ENCODE results near the gene SLC27A2. TPM values are rescaled to one million over a fixed set of nuclear protein-coding genes. Genes with fewer than 3 reads are reported as not detected.
"Not testable (repeated sequence)": the region's sequence is repeated elsewhere in the genome, so short reads cannot be mapped to it uniquely, and the experiment has no call there.

Gene SLC27A2
- not detected in 2 replicates for total RNA-seq (2014; rRNA removed; shearing (Covaris generic))

DNA sequence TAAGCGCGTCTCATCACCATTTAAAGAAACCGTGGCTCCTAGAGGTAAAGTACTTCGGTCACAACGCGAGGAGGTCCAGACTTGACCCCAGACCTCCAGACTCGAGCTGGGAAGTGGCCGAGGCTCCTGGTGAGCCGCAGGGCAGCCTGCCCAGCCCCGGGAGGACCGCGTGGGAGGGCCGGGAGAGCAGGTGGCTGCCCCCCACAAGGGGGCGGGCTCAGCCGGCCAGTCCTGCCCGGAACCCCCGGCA lies at the start of gene SLC27A2:
SLC27A2 (plus strand) TSS at position 228 of the 250 bp plus-strand sequence. CDS start 232 bp downstream, outside the sequence.
- DNase-seq (ENCODE audit: low spot score): no peak

DNA sequence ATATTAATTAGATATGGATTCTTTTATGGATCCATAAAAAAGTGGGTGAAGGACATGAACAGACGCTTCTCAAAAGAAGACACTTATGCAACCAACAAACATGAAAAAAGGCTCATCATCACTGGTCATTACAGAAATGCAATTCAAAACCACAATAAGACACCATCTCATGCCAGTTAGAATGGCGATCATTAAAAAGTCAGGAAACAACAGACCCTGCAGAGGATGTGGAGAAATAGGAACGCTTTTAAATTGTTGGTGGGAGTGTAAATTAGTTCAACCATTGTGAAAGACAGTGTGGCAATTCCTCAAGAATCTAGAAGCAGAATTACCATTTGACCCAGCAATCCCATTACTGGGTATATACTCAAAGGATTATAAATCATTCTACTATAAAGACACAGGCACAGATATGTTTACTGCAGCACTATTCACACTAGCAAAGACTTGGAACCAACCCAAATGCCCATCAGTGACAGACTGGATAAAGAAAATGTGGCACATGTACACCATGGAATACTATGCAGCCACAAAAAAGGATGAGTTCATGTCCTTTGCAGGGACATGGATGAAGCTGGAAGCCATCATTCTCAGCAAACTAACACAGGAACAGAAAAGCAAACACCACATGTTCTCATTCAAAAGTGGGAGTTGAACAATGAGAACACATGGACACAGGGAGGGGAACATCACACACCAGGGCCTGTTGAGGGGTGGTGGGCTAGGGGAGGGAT lies 49.6 kb upstream of the SLC27A2 start:
- DNase-seq (ENCODE audit: low spot score): not testable (repeated sequence)

DNA sequence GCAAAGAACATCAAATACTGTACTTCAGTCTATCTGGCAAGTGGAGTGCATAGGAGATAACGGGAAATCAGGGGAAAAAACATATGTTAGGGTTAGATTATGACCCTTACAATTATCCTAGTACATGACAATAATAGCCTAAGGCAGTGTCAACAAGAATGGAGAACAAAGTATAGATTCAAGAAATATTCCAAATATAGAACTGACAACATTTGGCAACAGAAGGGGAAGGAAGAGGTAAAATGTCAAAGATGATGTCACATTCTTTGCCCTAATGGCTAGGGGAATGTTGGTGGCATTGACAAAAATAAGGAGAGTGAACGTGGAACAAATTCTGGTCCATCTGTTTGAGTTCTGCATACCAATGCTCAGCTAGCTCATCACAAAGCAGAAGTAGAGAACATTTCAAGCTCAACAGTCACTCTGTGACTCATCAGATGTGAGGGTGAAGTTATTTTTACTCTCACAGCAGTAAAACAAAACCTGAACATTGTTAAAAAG lies 47.4 kb upstream of the SLC27A2 start:
- DNase-seq (ENCODE audit: low spot score): peak; percentile 71

DNA sequence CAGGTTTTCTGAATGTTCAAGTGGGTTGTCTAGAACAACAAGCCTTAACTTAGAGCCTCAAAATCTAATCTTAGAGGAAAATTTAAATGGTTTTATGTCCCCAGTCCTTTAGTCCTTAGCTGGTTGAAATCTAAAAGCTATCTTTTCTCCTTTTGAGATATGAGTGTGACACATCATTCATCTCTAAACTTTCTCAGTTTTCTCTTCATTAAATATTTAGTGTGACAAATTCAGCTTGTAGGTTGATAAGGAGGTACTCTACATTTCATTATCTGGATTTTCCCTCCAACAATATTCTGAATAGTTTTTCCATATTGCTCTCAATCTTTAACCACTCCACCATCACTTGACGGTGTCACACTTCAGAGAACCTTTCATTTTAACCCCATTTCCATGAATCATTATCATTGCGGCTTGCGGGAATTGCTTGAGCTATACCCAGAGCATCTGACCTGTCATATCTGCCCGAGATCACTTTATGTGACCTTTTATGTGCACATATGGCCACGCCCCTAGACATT lies 46.9 kb upstream of the SLC27A2 start:
- DNase-seq (ENCODE audit: low spot score): peak; percentile 42

- DNase-seq (ENCODE audit: low spot score): peak; percentile 94
Observed at GRCh38 chr15:50137330-50137761, 44.6 kb upstream of the SLC27A2 start.

DNA sequence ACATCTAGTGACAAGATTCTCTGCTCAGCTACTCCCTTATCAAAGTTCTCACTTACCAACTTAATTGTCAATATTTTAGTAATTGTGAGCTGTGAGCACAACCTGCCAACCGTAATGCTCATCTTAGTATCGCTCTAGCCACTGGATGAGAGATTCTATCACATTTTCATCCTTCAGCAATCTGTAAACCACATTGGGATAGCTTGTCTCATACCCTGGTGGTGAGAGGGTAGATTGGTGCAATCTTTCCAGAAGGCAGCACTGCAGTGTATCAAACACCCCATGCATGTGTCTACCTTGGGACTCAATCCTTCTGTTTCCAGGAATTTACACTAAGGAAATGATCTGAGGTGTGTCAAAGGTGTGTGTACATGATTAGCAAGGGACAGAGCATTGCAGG lies 44.1 kb upstream of the SLC27A2 start:
- no peak for DNase-seq (ENCODE audit: low spot score)

DNA sequence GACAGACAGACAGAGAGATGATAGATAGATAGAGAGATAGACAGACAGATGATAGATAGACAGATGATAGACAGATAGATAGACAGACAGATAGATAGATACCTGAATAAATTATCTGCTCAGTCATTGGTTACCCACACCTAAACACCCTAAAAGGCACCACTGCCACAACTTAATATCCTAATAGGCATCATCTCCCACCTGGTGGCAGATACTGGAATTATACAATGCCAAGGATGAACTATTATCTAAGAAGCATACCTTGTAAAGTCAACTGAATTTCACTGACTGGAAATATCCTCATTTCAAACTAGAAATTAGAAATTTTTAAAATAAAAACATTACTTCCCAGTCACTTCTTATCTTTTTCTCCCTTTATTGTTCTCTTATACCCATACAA lies 43.6 kb upstream of the SLC27A2 start:
- no peak for DNase-seq (ENCODE audit: low spot score)

DNA sequence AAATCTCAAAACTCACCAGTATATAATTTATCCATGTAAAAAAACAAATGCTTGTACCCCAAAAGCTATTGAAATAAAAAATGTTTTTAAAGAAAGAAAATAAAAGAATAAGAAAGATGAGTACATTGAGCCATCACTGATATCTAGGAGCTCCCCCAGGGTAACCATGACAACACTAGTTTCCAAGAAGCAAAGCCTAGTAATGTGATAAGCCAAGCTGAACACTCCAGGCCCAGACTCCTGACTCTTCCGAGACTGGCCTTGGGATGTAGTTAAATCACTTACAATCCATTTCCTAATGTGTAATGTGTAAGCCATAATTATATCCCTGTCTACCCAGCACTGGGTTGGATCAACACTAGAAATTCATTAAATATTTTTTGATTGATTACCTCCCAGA lies 41.9 kb upstream of the SLC27A2 start:
- DNase-seq (ENCODE audit: low spot score): no peak

- DNase-seq (ENCODE audit: low spot score): no peak
Observed at GRCh38 chr15:50140983-50141382, 41.0 kb upstream of the SLC27A2 start.

DNA sequence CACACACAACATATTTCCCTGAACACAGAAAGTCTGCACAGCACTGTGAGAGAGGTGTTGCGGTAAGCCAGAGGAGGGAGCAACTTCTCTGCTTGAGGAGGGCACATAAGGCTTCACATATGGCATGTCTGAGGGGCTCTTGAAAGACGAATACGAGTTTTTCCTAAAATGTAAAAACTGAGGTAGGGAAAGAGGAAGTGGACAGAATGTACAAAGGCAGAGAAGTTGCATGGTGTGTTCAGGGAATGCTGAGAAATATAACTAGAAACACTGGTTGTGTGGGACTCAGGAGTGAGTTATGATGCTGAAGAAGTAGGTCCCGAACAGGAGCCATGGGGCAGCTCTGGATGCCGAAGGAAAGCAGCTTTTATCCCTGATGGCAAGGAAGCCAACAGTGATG lies 40.1 kb upstream of the SLC27A2 start:
- no peak for DNase-seq (ENCODE audit: low spot score)

DNA sequence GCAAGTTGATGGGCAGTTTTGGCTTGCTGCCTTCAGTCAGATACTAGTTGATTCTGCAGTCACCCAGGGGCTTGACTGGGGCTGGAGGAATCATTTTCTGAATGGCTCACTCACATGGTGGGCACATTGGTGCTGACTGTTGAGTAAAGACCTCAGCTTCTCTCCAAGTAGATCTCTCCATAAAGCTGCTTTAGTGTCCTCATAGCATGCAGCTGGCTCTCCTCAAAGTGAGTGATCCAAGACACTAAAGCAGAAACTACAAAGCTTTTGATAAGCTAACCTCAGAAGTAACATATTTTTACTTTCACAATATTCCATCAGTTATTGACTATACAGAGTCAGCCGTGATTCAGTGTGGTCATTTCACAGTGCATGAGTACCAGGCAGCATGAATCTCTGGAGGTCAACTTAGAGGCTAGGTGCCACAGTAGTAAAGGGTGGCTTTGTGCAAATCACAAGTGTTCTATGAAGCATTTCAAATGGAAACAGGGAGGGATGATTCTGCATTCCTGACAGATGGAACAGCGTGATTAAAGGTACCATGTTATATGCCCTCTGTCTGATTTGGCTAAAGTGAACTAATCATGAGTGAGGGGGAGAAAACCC lies 38.6 kb upstream of the SLC27A2 start:
- no peak for DNase-seq (ENCODE audit: low spot score)

DNA sequence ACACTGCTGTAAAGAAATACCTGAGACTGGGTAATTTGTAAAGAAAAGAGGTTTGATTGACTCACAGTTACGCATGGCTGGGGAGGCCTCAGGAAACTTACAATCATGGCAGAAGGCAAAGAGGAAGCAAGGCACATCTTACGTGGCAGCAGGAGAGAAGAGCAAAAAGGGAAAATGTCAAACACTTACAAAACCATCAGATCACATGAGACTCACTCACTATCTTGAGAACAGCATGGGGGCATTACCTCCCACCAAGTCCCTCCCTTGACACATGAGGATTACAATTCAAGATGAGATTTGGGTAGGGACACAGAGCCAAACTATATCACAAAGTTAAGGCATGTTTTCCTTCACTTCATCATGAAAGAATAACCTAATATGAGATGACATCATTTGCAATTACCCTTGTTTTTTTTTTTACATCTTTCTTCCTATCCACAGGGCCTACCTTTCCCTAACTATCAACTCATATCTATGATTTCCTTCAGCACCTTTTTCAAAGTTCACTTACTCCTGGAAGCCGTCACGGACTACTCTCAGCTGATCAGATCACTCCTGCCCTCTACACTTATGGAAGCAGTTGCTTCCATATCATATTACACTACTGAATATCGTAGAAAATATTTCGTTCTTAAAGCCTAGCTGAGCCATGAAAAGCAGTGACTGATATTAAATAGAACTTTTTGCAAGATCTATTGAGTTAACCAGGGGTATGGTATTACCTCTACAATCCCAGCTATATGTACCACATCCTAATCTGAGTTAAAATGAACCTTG lies 37.5 kb upstream of the SLC27A2 start:
- DNase-seq (ENCODE audit: low spot score): no peak

- DNase-seq (ENCODE audit: low spot score): peak; percentile 71
Observed at GRCh38 chr15:50145451-50145872, 36.5 kb upstream of the SLC27A2 start.

DNA sequence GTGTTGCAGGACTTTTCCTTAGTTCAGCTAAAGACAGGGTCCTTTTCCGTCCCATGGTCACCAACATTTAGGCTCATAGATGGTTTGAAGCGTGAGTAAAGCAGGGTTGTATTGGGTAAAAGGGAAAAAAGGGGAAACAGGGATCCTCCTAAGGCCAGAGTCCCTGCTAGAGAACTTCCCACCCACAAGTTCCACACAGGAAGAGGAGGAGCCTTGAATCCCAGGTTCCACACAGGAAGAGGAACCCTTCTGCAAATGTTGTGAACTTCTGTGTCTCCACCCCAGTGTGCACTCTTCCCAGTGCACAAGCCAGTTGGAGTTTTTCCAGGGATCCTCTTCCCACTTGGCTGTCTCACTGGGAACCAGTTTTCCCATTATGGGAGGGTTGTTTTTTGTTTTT lies 35.4 kb upstream of the SLC27A2 start:
- no peak for DNase-seq (ENCODE audit: low spot score)

GRCh38 chr15:50148362-50148963 lies 33.5 kb upstream of the SLC27A2 start:
- DNase-seq (ENCODE audit: low spot score): peak; percentile 76

GRCh38 chr15:50149090-50149489 lies 32.9 kb upstream of the SLC27A2 start:
- no peak for DNase-seq (ENCODE audit: low spot score)

GRCh38 chr15:50150349-50150748 lies 31.6 kb upstream of the SLC27A2 start:
- DNase-seq (ENCODE audit: low spot score): no peak

DNA sequence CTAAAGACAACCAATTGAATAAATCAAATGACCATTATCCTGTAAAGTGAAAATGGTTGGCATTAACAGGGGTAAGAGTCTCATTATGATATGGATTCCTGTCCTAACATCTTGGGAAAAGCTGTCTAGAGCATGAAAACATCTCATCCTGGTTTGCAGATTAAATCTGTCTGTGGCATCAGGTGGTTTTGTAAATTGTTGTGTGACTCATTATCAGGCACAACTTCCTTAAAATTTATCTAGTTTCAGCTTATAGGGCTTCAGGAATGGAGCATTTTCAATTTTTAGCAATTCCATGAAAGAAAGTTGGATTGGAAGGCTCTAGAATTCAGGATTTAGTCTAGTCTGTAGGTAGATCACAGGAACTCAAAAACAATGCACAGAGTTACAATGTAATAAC lies 31.1 kb upstream of the SLC27A2 start:
- DNase-seq (ENCODE audit: low spot score): no peak

- no peak for DNase-seq (ENCODE audit: low spot score)
Observed at GRCh38 chr15:50151476-50151875, 30.5 kb upstream of the SLC27A2 start.

- DNase-seq (ENCODE audit: low spot score): not testable (repeated sequence)
Observed at GRCh38 chr15:50158236-50158635, 23.8 kb upstream of the SLC27A2 start.

GRCh38 chr15:50162969-50163718 lies 18.9 kb upstream of the SLC27A2 start:
- peak; percentile 89 for DNase-seq (ENCODE audit: low spot score)

Measured in A172 (cell line).